ENCODE data around the gene AFF1.

GRCh38 chr4:87036713-87037112, 101.9 kb downstream of the AFF1 start:
- TF ChIP-seq POLR2A (IDR thresholded peaks at IDR 0.05; ENCODE audit: low read depth, low read length), result no peak
- no peak for TF ChIP-seq SPI1 (IDR thresholded peaks at IDR 0.05; ENCODE audit: low read depth, low read length)
